ENCODE measurements around the gene CD209.
"Not testable (repeated sequence)": the region's sequence is repeated elsewhere in the genome, so short reads cannot be mapped to it uniquely, and the experiment has no call there.

Gene CD209

DNA sequence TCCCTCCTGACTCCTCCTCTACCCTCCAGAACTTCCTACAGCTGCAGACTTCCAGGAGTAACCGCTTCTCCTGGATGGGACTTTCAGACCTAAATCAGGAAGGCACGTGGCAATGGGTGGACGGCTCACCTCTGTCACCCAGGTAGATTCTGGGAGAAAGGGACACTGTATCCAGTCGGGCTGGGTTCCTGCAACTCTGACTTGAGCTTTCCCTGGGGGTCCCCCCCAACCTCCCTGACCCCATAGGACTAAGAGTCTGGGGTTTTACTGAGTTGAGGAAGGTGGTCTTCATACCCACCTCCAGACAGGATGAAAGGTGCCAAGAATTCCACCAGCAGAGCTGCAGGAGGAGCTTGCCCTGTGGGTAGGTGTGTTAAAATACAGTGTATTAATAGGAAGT is 20.2 kb upstream of the CD209 start:
- no peak for DNase-seq

DNA sequence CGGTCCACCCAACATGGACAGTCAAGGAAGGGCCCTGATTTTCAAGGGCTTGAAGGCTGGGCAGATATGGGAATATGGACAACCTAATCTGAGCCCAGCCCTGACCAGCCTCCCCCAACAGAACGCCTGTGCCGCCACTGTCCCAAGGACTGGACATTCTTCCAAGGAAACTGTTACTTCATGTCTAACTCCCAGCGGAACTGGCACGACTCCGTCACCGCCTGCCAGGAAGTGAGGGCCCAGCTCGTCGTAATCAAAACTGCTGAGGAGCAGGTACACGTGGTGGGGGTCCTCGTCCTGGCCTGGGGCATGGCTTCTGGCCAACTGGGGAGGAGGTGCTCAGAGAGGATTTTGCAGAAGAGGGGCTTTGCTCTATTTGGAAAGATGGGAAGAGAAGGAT is 19.2 kb upstream of the CD209 start:
- DNase-seq, result no peak

DNA sequence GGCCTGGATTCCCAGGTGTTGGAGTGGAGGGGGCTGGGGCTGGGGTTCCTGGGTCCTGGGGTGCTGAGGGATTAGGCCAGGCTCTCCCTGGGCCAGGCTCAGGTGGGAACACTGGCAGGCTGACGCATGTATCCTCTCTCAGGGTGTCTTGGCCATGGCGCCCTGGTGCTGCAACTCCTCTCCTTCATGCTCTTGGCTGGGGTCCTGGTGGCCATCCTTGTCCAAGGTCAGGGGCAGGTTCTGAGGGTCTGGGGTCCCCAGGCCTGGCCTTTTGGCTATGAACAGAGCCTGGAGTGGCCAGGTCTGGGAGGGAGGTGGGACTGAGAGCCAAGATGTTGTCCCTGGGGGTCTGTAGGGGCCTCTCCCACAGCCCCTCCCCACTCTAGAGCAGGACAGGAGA is 17.7 kb upstream of the CD209 start:
- not testable (repeated sequence) for DNase-seq

DNA sequence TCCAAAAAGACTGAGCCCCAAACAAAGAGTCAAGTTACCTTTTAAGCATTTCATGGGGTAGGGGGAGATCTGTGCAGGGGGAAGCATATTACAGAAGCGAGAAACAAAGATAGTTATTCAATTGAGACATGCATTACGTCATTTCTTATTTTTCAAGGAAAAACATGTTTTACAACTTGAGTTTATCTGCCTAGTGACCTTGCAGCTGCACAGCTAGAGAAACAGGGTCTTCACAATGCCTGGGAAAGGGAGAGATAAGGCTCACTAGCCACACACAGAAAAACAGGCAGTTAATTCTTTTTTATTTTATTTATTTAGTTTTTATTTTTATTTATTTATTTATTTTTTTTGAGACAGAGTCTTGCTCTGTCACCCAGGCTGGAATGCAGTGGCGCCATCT is 16.8 kb upstream of the CD209 start:
- DNase-seq, result not testable (repeated sequence)

DNA sequence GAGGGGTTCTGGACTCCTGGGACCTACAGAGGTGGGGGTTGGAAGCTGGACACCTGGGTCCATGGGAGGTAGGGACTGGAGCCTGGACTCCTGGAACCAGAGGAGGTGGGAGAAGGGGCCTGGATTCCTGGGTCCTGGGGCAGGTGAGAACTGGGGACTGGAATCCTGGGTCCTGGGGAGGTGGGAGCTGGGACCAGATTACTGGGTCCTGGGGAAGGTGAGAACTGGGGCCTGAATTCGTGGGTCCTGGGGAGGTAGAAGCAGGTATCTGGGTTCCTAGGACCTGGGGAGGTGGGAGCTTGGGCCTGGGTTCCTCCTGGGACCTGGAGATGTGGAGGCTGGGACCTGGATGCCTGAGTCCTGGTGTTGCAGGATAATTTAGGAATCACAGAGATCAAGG is 16.4 kb upstream of the CD209 start:
- no peak for DNase-seq

DNA sequence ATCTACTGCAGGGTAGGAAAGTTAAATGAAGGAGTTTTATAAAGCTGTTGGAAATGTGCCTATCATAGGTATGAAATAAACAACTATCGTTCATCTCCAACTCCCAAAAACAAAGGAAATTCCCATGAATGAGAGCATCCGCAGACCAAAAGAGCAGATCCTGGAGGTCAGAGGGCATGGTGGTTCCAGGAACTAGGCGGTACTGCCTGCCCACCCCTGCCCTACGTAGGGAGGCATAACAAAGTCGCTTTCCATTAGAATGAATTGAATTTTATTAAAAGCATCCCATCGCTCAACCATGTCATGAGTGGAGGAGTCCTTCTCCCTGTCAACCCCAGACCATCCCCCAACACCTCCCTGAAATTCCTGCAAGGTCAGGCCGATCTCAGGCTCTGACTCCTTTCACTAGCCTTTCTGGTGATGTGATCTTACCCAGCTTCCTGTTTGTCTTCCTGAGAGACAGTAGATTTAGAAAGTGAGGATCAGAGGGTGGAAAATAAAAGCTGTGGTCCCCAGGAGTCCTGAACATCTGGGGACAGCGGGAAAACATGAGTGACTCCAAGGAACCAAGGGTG is 15.5 kb upstream of the CD209 start, which contains the start of gene CLEC4M:
Gene CLEC4M (plus strand): TSS at position 525 of the 575 bp plus-strand sequence. CDS start 24 bp downstream, at position 549.
- DNase-seq, result no peak

DNA sequence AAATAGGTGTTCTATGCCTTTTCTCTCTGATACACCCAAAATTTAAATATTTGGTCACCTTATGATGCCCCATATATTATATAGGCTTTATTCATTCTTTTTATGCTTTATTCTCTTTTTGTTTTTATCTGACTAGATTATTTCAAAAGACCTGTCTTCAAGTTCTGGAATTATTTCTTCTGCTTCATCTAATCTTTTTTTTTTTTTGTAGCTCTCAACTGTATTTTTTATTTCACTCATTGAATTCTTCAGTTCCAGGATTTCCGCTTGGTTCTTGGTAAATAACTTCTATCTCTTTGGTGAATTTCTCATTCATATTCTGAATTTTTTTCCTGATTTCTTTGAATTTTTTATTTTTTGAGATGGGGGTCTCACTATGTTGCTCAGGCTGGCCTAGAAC is 11.8 kb upstream of the CD209 start:
- no peak for DNase-seq

DNA sequence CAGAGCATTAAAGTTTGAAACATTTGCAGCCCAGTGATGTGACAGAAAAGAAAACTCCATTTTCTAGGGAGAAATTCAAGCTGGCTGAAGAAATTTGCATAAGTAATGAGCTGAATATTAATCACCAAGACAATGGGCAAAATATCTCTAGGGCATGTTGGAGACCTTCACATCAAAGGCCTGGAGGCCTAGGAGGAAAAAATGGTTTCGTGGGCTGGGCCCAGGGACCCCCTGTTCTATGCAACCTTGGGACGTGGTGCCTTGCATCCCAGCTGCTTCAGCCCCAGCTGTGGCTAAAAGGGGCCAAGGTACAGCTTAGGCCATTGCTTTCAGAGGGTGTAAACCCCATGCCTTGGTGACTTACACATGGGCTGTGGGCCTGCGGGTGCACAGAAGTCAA is 10.0 kb upstream of the CD209 start:
- no peak for DNase-seq

DNA sequence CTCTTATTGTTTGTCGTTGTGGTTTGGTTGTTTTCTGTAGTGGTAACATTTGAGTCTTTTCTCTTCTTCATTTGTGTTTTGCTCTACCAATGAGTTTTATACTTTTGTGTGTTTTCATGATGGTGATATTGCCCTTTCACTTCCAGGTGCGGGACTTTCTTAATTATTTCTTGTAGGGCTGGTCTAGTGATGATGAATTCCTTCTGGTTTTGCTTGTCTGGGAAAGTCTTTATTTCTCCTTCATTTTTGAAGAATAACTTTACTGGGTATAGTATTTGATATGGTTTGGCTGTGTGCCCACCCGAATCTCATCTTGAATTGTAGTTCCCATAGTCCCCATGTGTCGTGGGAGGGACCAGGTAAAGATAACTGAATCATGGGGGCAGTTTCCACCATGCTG is 8.9 kb upstream of the CD209 start:
- DNase-seq, result no peak

DNA sequence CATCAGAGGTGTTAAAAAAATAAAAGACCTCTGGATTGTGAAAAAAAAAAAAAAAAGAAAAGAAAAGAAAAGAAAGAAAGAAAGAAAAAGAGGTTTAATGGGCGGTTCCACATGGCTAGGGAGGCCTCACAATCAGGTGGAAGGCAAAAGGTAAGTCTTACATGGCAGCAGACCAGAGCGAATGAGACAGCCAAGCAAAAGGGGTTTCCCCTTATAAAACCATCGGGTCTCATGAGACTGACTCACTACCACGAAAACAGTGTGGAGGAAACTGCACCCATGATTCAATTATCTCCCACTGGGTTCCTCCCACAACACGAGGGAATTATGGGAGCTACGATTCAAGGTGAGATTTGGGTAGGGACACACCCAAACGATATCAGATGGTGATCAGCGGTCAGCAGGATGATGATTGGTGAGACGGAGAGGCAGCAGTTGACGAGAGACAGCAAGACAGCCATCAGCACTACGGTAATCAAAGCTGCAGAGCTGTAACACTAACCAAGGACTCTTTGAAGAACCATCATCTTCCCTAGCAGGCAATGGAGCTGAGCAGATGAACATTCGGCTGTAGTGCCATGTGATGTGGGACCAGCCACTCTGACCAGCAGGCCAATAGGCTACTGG is 3.9 kb upstream of the CD209 start:
- DNase-seq, result no peak

DNA sequence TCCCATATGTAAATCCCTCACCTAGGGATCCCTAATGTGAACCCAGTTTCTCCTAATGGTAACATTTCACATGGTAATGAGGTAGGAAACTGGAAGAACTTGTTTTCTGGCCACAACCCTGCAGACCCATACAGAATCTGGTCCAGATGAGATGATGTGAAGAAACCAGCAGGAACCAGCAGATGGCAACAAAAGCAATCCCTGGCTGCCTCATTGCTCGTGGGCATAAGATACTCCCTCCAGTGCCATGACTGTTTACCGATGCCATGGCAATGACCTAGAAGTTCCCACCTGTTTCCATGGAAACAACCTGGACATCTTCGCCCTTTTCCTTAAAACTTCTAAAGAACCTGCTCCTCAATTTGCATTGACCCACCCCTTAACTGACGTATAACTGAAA is 1.4 kb upstream of the CD209 start:
- DNase-seq, result no peak

DNA sequence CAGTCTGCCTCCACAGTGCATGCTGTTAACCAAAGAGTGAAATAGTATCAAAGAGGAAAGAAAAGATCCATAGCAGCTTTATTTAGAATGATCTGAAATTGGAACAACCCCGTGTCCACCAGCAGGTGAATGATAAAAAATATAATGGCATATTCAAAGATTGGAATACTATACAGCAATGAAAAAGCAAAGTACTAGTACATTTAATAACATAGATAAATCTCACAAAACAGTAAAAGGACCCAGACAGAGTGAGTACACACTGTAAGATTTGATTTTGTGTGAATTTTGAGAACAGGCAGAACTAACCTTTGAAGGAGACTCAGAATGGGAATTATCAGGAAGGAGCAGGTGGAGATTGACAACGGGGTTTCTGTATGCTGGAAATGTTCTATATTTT is 837 bp upstream of the CD209 start:
- no peak for DNase-seq

DNA sequence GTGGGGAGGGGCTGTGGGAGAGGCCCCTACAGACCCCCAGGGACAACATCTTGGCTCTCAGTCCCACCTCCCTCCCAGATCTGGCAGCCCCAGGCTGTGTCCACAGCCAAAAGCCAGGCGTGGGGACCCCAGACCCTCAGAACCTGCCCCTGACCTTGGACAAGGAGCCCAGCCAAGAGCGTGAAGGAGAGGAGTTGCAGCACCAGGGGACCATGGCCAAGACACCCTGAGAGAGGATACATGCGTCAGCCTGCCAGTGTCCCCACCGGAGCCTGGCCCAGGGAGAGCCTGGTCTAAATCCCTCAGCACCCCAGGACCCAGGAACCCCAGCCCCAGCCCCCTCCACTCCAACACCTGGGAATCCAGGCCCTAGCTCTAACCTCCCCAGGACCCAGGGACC is 1.0 kb downstream of the CD209 start:
- not testable (repeated sequence) for DNase-seq

DNA sequence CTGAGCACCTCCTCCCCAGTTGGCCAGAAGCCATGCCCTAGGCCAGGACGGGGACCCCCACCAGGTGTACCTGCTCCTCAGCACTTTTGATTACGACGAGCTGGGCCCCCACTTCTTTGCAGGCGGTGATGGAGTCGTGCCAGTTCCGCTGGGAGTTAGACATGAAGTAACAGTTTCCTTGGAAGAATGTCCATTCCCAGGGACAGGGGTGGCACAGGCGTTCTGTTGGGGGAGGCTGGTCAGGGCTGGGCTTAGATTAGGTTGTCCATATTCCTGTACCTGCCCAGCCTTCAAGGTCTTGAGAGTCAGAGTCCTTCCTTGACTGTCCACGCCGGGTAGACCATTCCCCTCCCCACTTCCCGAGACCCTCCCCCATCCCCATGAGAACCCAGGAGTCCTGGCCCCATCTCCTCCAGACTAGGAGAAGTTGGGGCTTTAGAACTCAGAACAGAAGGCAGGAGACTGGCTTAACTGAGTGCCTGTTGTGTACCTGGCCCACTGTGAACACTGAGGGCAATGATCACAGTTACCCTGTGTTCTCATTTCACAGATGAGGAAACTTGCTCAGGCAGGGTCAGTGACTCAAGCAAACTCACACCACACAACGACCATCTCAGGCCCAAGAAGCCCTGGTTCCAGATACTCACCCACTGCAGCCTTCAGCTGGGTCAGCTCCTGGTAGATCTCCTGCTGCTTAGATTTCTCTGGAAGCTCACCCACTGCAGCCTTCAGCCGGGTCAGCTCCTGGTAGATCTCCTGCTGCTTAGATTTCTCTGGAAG is 2.3 kb downstream of the CD209 start:
- DNase-seq, result no peak

DNA sequence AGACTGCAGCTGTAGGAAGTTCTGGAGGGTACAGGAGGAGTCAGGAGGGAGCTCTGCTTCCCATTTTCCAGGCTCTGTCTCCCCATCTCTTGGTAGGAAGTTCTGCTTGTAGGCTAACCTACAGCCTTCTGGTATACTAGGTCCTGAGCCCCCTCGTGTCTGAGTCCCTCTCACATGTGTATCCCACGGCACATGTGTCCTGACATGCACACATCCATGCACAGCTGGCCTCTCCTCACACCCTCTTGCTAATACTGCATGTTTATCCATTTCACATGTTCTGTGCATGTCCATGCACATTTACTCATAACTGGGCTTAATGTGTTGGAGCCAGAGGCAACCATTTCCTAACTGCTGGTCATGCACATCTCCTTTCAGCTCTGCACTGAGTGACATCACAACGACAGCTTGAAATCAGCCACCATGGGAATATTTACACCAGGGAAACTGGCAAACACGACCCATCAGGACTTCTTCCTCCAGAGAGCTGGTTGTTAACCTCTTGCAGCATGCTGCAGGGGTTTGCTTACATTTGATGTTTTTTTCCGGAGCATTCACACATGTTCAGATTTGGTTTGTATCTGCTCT is 3.0 kb downstream of the CD209 start:
- no peak for DNase-seq

DNA sequence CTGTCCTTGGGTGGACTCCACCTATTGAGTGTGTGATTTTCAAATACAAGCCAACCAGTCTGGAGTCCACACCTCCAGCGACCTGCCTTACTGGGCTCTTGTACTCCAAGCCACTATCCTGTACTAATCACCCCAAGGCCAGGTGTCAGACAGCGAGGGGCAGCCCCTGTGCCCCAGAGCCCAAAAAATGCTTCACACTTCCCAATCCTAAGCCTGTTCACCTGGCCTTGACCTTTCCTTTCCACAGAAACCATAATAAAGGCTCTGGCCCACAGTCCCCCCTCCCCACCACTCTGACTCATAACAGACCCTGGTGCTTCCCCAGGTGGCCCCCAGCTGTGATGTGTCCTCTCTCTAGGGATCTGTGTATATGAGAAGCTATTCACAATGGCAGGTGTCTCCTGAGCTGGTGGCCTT is 3.9 kb downstream of the CD209 start:
- no peak for DNase-seq

DNA sequence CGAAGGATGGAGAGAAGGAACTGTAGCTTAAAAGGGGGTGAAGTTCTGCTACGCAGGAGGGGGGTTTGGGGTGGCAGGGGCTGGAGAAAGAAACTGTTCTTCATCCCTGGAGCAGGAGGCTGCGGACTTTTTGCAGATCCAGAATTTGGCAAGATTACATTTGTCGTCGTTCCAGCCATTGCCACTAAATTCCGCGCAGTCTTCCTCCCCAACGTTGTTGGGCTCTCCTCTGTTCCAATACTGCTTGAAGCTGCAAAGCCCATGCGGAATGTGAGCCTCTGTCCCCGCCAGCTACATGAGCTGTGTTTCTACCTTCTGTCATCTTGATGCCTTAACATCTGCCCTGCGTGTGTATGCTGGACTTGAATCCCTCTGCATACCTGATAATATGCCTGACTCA is 4.3 kb downstream of the CD209 start:
- DNase-seq, result no peak

DNA sequence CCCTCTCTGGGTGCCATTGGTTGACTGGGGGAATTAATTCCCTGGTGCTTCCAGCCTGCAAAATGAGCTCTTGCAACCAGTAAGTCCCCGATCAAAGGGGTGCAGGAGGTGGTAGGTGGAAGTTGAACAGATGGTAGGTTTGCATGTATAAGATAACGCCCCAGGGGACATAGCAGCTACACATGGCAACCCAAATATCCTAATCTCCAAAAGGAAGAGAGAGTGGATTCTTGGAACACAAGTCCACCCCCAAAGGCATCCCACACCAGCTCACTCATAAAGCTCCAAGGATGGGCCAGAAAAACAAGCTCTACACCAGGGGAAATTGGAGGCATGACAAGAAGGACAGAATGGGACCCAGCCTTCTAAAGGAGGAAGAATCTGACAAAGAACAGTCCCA is 4.8 kb downstream of the CD209 start:
- DNase-seq, result no peak

DNA sequence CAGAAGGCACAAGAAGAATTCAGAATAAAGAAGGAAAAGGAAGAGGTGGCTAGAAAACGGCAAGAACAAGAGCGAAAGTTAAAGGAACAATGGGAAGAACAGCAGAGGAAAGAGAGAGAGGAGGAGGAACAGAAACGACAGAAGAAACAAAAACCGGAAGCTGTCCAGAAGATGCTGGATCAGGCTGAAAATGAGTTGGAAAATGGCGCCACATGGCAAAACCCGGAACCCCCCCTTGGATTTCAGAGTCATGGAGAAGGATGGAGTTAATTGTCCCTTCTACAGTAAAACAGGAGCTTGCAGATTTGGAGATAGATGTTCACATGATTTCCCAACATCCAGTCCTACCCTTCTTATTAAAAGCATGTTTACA is 6.7 kb downstream of the CD209 start:
- no peak for DNase-seq

DNA sequence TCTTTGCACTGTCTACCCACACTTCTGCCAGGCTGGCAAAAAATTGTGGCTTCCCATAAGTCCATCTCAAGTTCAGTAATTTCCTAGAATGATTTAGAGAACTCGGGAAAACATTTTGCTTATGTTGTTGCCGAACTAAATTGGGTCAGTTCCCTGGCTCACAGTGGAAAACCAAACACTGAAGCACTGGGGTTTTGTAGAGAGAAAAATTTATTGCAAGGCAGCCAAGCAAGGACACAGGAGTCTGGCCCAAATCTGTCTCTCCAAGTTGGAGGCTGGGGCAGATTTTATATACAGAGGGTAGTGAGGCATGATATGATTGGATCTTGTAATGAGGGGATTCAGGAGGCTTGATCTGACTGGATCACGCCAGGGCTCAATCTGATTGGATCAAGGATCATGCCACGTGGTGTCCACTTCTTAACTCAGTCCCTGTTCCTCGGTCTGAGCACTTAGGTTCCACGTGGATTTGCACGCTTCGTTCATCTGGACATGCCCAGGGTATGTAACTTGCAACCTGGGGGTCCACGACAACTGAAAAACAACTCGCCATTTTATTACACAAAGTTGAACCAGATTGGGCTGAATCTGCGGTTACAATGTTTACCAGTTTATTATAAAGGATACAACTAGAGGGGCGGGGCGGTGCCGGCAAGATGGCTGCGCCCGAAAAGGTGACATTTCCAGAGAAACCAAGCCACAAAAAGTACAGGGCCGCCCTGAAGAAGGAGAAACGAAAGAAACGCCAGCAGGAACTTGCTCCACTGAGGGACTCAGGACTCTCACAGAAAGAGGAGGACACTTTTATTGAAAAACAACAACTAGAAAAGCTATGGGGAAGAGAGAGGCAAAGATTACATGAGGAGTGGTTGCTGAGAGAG is 7.3 kb downstream of the CD209 start:
- DNase-seq, result no peak

DNA sequence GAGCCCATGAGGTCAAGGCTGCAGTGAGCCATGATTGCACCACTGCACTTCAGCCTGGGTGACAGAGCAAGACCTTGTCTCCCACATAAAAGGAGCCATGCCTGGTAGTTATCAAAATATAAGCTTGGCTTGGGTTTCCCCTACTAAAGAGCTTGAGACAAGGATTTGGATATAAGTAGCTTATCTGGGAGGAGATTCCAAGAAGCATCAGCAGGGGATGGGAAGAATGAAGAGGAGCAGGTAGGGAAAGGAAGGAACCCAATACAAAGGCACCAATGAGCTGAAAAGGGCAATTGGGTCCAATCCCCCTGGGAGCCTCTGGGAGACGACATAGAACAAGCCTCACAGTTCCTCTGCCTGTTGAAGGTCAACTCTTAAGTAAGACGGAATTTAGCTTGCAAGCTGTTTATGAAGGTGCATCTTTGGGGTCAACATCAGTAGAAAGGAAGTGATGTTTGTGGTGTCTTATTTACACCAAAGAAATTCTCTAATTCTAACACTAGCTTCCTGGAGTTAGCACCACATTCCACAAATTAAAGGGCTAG is 8.1 kb downstream of the CD209 start:
- DNase-seq, result no peak

DNA sequence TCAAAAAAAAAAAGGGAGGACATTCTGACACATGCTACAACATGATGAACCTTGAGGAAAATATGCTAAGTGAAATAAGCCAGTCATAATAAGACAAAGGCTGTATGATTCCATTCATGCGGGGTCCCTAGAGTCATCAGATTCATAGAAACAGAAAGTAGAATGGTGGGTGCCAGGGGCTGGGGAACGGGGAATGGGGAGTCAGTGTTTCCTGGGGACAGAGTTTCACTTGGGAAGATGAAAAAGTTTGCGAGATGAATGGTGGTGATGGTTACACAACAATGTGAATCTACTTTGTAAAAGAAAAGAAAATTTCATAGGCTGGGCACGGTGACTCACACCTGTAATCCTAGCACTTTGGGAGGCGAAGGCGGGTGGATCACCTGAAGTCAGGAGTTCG is 9.3 kb downstream of the CD209 start:
- no peak for DNase-seq

DNA sequence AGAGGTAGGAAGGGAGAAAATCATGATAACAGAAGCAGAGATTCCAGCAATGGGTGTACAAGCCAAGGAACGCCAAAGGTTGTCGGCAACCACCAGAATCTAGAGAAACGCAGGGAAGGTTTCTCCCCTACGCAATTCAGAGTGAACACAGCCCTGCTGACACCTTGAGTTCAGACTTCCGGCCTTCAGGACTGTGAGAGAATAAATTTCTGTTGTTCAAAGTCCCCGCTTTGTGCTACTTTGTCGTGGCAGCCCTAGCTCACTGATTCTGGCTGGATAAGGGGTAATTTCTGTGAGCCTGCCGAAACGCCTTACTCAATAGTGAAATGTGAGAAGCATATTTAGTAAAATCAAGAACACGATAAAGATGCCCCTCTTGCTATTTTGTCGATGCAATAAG is 10.1 kb downstream of the CD209 start:
- no peak for DNase-seq
